SU-DHL-6 (cell line): Measurements from ENCODE around the gene ARHGEF17.

Source experiments
- CTCF ChIP-seq: fragments of 200-600 bp; sonication (generic); IDR thresholded peaks from one replicate; pipeline ENCODE4 v1.5.1; 2017; ENCODE audit warnings: antibody characterized with exemption, mild to moderate bottlenecking, low read length, moderate library complexity; ENCODE audit not compliant: insufficient read depth, poor library complexity, severe bottlenecking
- EZH2phosphoT487 ChIP-seq: fragments of 200-600 bp; sonication (generic), shearing (Covaris generic); conservative IDR thresholded peaks from 2 replicates; pipeline ENCODE4 v1.6.1; 2018; ENCODE audit warnings: mild to moderate bottlenecking, antibody characterized with exemption, low read length, moderate library complexity, mixed read lengths

DNA sequence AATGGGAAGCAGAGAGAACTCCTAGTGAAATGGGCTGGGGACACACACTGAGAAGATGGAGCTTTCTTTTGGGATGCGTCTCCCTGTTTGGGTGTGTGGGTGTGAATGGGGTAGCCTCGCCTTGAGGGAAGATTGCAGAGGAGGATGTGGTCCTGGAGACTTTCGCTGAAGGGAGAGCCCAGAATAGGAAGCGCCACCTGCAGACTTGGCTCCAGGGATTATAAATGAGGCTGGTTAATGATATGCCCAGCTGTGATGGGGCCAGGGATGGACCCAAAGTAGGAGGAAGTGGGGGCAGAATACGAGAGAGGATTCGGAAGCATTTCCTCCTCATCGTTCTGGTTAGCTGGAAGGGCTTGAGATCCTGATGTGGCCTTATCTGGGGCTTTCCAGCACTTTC is 81.8 kb downstream of the ARHGEF17 start:
- TF ChIP-seq CTCF = no peak
- TF ChIP-seq EZH2phosphoT487 = no peak
